HG03135 (cell line): Measurements from ENCODE around the gene TRIM33.
"Not testable (repeated sequence)": the region's sequence is repeated elsewhere in the genome, so short reads cannot be mapped to it uniquely, and the experiment has no call there.

Experiments used
- ATAC-seq: cut with Tn5 transposase; IDR thresholded peaks from one replicate; pipeline ENCODE4 v1.9.1; 2021; ENCODE audit warnings: mild to moderate bottlenecking, moderate library complexity; ENCODE audit not compliant: unreplicated experiment

The TRIM33 gene

DNA sequence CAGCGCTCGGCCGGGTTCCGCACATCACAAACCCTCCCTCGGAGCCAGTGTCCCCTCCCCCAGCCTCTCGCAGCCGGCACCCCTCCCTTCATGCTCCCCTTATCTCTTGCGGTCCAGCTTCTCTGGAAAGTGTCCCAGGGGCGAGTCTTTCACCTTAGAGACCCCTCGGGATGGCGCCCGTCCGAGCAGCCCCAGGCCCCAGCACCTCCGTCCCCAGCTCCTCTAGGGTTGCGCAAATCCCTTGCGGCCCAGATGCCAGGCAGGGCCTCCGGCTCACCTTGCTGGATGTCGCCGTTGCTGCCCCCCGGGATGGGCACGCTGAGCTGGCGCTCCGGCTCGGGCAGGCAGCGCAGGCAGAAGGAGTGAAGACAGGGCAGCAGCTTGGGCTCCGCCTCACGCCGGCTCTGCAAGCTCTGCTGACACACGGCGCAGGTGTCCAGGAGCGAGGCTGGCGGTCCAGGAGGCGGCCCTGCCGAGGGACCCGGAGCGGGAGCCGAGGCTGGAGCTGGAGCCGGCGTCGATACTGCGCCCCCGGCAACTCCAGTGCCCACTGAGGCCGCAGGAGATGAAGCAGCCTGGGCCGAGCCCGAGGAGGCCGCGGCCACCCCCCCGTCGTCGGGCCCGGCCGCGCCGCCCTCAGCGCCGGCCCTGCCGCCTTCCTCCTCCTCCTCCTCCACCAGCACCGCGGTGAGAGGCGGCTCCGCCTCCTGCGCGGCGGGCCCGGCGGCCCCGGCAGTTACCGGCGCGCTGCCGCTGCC is 550 bp downstream of the TRIM33 start:
- ATAC-seq, result peak; percentile 60

DNA sequence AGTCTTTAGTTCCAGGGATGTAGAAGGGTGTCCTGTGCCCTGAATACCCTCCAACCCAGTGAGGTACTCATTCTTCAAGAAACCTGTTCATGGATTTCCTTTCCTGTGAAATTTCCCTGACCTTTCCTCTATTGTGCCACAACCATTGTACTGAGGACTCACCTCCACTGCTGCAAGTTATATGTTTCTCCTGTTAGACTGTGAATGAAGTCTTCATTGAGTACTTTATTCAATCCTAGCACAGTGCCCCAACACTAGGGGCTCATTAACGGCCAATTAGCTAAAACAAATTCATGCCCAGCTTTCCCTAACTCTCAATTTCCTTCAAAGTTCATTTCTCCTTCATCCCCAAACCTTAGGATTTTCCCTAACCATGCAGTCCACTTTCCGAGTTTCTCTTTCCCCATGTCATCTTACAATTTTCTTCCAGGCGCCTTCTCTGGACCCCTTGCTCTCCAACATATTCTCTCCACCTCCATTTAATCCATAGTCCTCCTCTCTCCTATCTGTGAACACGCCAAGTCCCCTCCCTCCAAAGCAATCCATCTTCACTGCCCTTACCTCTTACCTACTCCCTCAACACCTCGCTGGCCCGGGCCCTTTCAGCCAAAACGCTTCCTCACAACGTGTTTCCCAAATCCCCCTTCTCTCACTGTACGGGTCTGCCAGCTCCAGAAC is 1.3 kb downstream of the TRIM33 start:
- no peak for ATAC-seq

- no peak for ATAC-seq
Observed at GRCh38 chr1:114508386-114508898, 2.6 kb downstream of the TRIM33 start.

DNA sequence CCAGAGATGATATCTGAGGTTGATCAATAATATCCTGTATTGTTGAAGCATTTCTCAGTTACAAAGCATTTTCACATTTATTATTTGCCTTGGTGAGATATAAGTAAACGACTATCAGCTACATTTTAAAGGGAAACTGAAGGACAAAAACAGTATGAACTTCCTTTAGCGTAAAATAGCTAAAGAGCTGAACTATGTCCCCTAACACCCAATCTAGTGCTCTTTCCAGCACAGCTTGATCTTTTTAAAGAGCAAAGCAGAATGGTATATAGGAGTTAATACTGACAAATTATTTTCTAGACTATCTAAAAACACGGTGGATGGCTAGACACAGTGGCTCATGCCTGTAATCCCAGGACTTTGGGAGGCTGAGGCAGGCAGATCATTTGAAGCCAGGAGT is 3.5 kb downstream of the TRIM33 start:
- no peak for ATAC-seq

- no peak for ATAC-seq
Observed at GRCh38 chr1:114505148-114505561, 5.8 kb downstream of the TRIM33 start.

- ATAC-seq, result no peak
Observed at GRCh38 chr1:114503916-114504422, 7.0 kb downstream of the TRIM33 start.

DNA sequence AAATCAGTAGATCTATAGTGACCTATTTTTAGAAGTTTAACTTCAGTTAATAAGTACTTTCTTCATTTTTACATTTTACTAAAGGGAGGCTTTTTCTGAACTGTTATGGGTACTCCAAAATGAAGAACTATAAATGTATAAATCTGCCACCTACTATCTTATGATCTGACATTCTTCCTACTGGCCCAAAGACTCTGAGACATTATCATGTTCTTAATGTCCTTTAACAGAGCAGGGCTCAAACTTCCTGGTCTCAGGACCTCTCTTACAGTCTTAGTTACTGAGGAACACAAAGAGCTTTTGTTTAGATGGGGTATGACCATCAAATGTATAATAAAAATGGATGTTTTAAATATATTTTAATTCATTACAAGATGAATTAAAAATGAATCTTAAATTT is 8.9 kb downstream of the TRIM33 start:
- no peak for ATAC-seq

GRCh38 chr1:114499478-114499877 is 11.5 kb downstream of the TRIM33 start:
- no peak for ATAC-seq

DNA sequence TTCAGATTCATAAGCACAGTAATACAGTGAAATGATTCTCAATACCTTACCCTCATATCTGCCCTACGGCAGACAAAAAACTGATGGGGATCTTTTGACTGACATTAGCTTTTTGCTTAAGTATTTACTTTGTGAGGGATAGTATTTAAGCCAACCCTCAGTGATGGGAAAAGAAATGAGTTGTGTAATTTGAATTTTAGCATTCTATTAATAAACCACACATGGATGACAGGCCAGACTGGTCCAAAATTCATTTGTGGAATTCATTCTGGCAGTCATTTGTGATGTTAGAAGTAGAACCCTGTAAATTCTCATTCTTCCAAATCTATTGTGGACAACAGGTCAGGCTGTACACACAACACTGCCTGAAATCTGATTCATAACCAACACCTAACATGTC is 14.9 kb downstream of the TRIM33 start:
- no peak for ATAC-seq

DNA sequence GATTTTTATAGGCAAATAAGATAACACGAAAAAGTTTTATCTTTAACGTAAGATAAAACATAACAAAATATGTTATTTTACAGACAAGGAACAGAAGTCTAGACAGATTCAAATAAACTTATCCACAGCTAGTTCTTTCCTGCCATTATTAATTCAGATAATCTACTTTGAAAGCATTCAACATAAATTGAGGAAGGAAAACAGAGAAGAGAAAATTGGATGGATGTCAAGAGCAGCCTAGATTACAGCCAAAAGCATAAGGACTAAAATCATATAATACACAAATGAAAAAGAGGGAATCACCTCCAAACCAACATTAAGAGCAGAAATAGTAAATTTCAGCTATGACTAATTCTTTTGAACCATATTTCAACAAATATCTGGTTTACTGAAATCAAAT is 15.5 kb downstream of the TRIM33 start:
- no peak for ATAC-seq

GRCh38 chr1:114492978-114493377 is 18.0 kb downstream of the TRIM33 start:
- ATAC-seq, result no peak

DNA sequence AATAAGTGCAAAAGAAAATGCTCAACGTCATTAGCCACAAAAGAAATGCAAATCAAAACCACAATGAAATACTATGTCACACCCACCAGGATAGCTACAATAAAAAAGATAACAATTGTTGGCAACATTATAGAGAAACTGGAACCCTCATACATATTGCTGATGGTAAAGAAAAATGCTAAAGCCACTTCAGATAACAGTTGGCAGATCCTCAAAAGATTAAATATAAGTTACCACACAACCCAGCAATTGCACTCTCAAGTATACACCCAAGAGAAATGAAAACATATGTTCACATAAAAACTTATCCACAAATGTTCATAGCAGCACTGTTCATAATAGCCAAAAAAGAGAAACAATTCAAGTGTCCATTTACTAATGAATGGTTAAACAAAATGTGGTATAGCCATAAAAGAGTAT is 20.7 kb downstream of the TRIM33 start:
- ATAC-seq, result no peak

- ATAC-seq, result no peak
Observed at GRCh38 chr1:114488739-114489138, 22.3 kb downstream of the TRIM33 start.

DNA sequence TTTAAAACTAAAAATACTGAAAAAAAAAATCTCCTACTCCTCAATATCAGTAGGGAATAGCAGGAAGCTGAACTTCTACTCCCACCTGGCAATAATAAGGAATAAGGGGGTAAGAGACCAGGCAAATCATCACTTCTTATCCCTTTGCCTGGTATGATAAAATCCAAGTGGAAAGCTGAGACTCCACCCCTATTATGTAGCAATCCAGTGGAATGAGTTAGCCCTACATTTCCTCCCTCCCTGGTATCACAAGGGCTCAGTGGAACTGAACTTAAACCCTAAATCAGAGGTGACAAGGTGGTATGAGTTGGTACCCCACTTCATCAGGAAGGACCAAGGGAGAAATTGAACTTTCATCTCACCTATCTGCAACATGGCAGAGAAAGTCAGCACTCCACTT is 25.7 kb downstream of the TRIM33 start:
- ATAC-seq, result no peak

DNA sequence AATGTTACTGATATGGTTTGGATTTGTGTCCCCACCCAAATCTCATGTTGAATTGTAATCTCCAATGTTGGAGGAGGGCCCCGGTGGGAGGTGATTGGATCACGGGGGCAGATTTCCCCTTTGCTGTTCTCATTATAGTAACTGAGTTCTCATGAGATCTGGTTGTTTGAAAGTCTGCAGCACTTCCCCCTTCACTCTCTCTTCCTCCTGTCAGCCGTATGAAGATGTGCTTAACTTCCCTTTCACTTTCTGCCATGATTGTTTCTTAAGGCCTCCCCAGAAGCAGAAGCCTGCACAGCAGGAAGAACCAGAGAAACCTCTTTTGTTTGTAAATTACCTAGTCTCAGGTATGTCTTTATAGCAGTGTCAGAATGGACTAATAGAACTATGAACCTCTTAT is 28.4 kb downstream of the TRIM33 start:
- peak; percentile 84 for ATAC-seq

- ATAC-seq, result not testable (repeated sequence)
Observed at GRCh38 chr1:114479636-114480035, 31.4 kb downstream of the TRIM33 start.

- ATAC-seq, result no peak
Observed at GRCh38 chr1:114479134-114479533, 31.9 kb downstream of the TRIM33 start.

- no peak for ATAC-seq
Observed at GRCh38 chr1:114473796-114474195, 37.2 kb downstream of the TRIM33 start.

DNA sequence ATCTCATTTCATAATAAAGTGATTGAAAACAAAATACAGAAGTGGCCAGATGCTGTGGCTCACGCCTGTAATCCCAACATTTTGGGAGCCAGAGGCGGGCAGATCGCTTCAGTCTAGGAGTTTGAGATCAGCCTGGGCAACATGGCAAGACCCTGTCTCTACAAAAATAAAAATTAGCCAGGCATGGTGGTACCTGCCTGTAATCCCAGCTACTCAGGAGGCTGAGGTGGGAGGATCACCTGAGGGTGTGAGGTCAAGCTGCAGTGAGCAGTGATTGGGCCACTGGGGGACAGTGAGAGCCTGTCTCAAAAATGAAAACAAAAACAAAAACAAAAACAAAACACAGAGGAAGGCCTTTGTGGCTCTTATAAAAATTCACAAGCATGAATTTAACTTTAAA is 38.6 kb downstream of the TRIM33 start:
- ATAC-seq, result no peak

DNA sequence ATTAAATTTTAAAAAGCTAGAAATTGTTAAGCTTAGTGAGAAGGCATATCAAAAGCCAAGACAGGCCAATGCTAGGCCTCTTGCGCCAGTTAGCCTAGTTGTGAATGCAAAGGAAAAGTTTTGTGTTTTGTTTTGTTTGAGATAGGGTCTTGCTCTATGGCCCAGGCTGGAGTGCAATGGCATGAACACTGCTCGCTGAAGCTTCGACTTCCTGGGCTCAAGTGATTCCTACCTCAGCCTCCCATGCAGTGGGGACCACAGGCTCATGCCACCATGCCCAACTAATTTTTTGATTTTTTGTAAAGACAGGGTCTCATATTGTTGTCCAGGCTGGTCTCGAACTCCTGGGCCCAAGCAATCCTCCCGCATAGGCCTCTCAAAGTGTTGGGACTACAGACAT is 40.3 kb downstream of the TRIM33 start:
- no peak for ATAC-seq

DNA sequence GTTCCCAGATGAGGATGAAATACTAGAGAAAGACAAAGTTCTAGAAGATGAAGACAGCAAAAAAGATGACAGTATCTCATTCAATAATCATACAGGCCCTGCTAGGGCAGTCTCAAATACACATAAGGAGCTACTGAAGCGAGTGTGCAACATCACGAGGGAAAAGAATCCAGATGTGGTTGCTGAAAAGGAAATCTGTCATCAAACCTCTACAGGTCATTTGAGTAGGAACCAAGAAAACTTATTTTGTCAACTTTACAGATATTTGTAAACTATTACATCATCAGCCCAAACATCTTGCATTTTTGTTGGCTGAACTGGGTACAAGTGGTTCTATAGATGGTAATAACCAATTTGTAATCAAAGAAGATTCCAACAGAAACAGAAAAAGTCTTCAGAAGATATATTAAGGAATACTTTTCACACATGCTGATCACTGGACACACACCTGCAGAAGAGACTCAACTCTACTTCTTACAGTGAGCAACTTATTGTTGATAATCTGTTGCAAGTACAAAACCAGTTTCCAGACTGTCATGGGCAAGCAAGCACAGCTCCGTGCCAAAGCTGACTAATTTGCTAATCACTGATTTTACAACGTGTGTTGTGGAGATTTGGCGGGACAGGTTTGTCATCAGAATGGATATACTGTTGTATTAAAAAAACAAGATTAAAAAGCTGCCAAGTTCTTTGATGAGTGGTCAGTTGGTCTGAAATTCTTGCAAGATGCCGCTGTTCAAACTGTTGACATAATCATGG is 42.1 kb downstream of the TRIM33 start:
- ATAC-seq, result no peak
